ENCODE data around the gene DKKL1. TPM values are rescaled to one million over a fixed set of nuclear protein-coding genes. Genes with fewer than 3 reads are reported as not detected.

Gene DKKL1
- total and polyA plus RNA-seq, 12 donors, result 0.20 to 0.54 (median 0.24) TPM; not detected in 8

DNA sequence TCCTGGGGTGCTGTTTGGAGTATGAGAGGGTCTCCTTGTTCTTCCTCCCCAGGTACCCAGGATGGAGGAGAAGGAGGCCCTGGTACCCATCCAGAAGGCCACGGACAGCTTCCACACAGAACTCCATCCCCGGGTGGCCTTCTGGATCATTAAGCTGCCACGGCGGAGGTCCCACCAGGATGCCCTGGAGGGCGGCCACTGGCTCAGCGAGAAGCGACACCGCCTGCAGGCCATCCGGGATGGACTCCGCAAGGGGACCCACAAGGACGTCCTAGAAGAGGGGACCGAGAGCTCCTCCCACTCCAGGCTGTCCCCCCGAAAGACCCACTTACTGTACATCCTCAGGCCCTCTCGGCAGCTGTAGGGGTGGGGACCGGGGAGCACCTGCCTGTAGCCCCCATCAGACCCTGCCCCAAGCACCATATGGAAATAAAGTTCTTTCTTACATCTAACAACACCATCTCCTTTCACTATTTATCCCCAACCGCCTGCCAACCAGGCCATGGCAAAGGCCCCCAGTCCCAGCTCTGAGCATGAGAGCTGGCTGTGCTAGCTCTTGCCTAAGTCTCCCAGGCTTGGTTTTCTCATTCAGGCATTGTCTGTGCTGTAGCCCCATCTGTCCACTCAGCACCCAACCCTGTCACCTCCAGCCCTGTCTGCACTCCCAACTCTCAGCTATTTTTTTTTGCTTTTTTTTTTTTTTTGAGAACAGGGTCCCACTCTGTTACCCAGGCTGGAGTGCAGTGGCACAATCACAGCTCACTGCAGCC is 11.2 kb downstream of the DKKL1 start:
- no peaks in the 10 kb centered on the region for H3K36me3 ChIP-seq
- intact Hi-C loops (cut with DNase I), result no loop called here
- WGBS, 2 donors, result 84% methylated on average over 16 of the region's 16 CpGs
- TF ChIP-seq, protein P1, sequence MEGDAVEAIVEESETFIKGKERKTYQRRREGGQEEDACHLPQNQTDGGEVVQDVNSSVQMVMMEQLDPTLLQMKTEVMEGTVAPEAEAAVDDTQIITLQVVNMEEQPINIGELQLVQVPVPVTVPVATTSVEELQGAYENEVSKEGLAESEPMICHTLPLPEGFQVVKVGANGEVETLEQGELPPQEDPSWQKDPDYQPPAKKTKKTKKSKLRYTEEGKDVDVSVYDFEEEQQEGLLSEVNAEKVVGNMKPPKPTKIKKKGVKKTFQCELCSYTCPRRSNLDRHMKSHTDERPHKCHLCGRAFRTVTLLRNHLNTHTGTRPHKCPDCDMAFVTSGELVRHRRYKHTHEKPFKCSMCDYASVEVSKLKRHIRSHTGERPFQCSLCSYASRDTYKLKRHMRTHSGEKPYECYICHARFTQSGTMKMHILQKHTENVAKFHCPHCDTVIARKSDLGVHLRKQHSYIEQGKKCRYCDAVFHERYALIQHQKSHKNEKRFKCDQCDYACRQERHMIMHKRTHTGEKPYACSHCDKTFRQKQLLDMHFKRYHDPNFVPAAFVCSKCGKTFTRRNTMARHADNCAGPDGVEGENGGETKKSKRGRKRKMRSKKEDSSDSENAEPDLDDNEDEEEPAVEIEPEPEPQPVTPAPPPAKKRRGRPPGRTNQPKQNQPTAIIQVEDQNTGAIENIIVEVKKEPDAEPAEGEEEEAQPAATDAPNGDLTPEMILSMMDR (IDR thresholded peaks at IDR 0.05), result no peak
- no peaks in the 10 kb centered on the region for H3K27me3 ChIP-seq
- ATAC-seq (no peak), DNase-seq (no peak)
- no peaks in the 10 kb centered on the region for H3K4me1 ChIP-seq
- H3K27ac ChIP-seq, result no peak overlapping the region
- H3K9me3 ChIP-seq, result peaks cover 0 to 7% (median under 1%) of the 10 kb centered on the region in 11 donors
- H3K4me3 ChIP-seq, result no peak overlapping the region

DNA sequence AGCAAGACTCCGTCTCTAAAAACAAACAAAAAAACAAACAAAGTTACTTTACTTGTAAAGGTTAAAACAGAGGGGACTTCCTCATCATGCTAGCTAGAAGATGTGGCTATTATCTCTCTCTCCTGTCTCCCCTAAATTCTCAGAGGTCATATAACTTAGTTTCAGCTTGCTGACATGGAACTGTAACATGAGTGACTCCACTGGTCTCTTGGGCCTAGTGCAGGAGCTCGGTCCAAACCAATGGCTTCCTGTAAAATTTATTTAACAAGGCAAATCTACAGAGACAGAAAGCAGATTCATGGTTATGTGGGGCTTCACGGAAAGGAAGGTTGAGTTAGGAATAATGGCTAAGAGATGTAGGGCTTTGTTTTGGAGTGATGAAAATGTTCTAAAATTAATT is 14.8 kb downstream of the DKKL1 start:
- intact Hi-C loops (cut with DNase I), result no loop called here
- no peaks in the 10 kb centered on the region for H3K27me3 ChIP-seq
- 64 to 77% methylated on average over 3 of the region's 3 CpGs for WGBS, 2 donors
- TF ChIP-seq, protein P1 (IDR thresholded peaks at IDR 0.05), result no peak
- H3K4me3 ChIP-seq, result no peak overlapping the region
- no peak for ATAC-seq
- H3K9me3 ChIP-seq, result peaks cover 0 to 17% (median 10%) of the 10 kb centered on the region in 11 donors
- H3K4me1 ChIP-seq, result no peaks in the 10 kb centered on the region
- DNase-seq, result no peak
- H3K36me3 ChIP-seq, result no peaks in the 10 kb centered on the region
- no peak overlapping the region for H3K27ac ChIP-seq

DNA sequence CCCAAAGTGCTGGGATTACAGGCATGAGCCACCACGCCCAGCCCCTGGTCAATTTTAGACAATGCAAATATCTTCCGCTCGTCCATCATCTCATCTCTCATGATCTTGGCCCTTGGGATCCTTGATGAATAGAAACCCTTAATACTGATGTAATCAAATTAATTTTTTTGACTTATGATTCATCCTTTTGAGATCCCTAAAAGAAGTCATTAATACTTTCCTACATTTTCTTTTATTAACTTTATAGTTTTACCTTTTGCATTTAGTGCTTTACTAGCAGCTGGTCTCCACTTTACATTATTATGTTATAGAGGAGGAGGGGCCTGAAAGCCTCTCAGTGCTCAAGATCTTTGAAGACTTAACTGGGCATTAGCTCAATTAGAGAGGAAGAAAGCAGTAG is 16.7 kb downstream of the DKKL1 start:
- 84 to 90% methylated on average over 3 of the region's 3 CpGs for WGBS, 2 donors
- no peak for ATAC-seq

DNA sequence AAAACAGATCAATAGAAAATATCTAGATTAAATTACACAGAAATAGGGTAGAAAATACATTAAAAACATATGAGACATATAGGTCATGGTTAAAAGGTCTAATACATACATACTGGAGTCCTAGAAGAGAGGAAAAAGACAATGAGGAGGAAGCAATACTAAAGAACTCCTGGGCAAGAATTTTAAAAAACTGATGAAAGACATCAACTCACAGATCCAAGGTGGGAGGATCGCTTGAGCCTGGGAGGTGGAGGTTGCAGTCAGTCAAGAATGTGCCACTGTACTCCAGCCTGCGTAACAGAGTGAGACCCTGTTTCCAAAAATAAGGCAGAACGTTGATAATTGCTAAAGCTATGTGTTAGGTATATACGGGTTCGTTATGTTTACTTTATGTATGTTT is 19.0 kb downstream of the DKKL1 start:
- TF ChIP-seq, protein P1 (IDR thresholded peaks at IDR 0.05), result no peak
- 90 to 93% methylated on average over 5 of the region's 5 CpGs for WGBS, 2 donors
- H3K9me3 ChIP-seq, result peaks cover 0 to 17% (median 10%) of the 10 kb centered on the region in 11 donors
- H3K27ac ChIP-seq, result no peak overlapping the region
- DNase-seq (no peak), ATAC-seq (no peak)
- peaks cover 0 to 6% (median 0%) of the 10 kb centered on the region in 7 donors for H3K27me3 ChIP-seq
- no peak overlapping the region for H3K4me3 ChIP-seq
- no peaks in the 10 kb centered on the region for H3K4me1 ChIP-seq
- intact Hi-C loops (cut with DNase I), result no loop called here
- no peaks in the 10 kb centered on the region for H3K36me3 ChIP-seq

More for the DNA sequence above, 16.7 kb downstream of the DKKL1 start:
- intact Hi-C loops (cut with DNase I), result no loop called here
- H3K9me3 ChIP-seq, result peaks cover 0 to 17% (median 10%) of the 10 kb centered on the region in 11 donors
- peaks cover 0 to 5% (median 0%) of the 10 kb centered on the region in 7 donors for H3K27me3 ChIP-seq
- no peak overlapping the region for H3K4me3 ChIP-seq
- DNase-seq, result no peak
- H3K4me1 ChIP-seq, result no peaks in the 10 kb centered on the region
- H3K27ac ChIP-seq, result no peak overlapping the region
- no peaks in the 10 kb centered on the region for H3K36me3 ChIP-seq
- TF ChIP-seq, protein P1 (IDR thresholded peaks at IDR 0.05), result no peak
